GM18502 (cell line): ENCODE measurements around the gene CCDC70.

Experiments
- ATAC-seq: cut with Tn5 transposase; IDR thresholded peaks from one replicate; pipeline ENCODE4 v1.9.1; 2021; ENCODE audit warnings: mild to moderate bottlenecking; ENCODE audit not compliant: unreplicated experiment, poor library complexity

The CCDC70 gene

GRCh38 chr13:51828730-51829567, 32.8 kb upstream of the CCDC70 start:
- no peak for ATAC-seq

- no peak for ATAC-seq
These were observed 32.2 kb upstream of the CCDC70 start for GRCh38 chr13:51829568-51829899.

GRCh38 chr13:51831519-51831918, 30.2 kb upstream of the CCDC70 start:
- ATAC-seq, result no peak

GRCh38 chr13:51832471-51833152, 29.2 kb upstream of the CCDC70 start:
- ATAC-seq, result peak; percentile 84

- ATAC-seq, result no peak
These were observed 27.8 kb upstream of the CCDC70 start for GRCh38 chr13:51833980-51834379.

GRCh38 chr13:51834581-51835171, 27.1 kb upstream of the CCDC70 start:
- no peak for ATAC-seq

GRCh38 chr13:51837016-51837415, 24.8 kb upstream of the CCDC70 start:
- ATAC-seq, result no peak

GRCh38 chr13:51838240-51838846, 23.4 kb upstream of the CCDC70 start:
- ATAC-seq, result no peak

GRCh38 chr13:51839711-51840540, 21.8 kb upstream of the CCDC70 start:
- ATAC-seq, result no peak

- ATAC-seq, result no peak
These were observed 20.9 kb upstream of the CCDC70 start for GRCh38 chr13:51840917-51841316.

GRCh38 chr13:51841732-51842131, 20.0 kb upstream of the CCDC70 start:
- no peak for ATAC-seq

GRCh38 chr13:51843529-51843928, 18.2 kb upstream of the CCDC70 start:
- ATAC-seq, result no peak

GRCh38 chr13:51844862-51845573, 16.8 kb upstream of the CCDC70 start, which contains the start of gene TMEM272:
TSS of gene TMEM272 (minus strand) at chr13:51845177. CDS start at chr13:51838530, 6,647 bp downstream.
- ATAC-seq, result peak; percentile 65

- no peak for ATAC-seq
These were observed 16.0 kb upstream of the CCDC70 start for GRCh38 chr13:51845574-51846318.

- ATAC-seq, result no peak
These were observed 15.0 kb upstream of the CCDC70 start for GRCh38 chr13:51846756-51847155.

- ATAC-seq, result no peak
These were observed 13.1 kb upstream of the CCDC70 start for GRCh38 chr13:51848674-51849073.

GRCh38 chr13:51849145-51850101, 12.3 kb upstream of the CCDC70 start:
- ATAC-seq, result peak; percentile 65
